SK-N-SH treated with all-trans-retinoic acid at 6 μM for 48 hours (cell line): ENCODE data around the gene AGL.

Source experiments
- ATAC-seq: fragments of 200-7000 bp; cut with Tn5 transposase; 3 replicates; pipeline ENCODE4 v1.9.1; 2020; ENCODE audit warnings: mild to moderate bottlenecking, moderate library complexity
- ARNTL ChIP-seq: fragments of 450-650 bp; formaldehyde crosslinking; IDR thresholded peaks from 2 replicates; pipeline ENCODE4 v1.5.0; 2020; ENCODE audit warnings: low read depth, mild to moderate bottlenecking, moderate library complexity, borderline replicate concordance
- BACH2 ChIP-seq: fragments of 250-450 bp; sonication (Bioruptor Pico); IDR thresholded peaks from 2 replicates; pipeline ENCODE4 v1.9.0; 2021; ENCODE audit warnings: mild to moderate bottlenecking, borderline replicate concordance
- CSDC2 ChIP-seq: fragments of 250-450 bp; sonication (Bioruptor Pico); IDR thresholded peaks from 2 replicates; pipeline ENCODE4 v1.5.0; 2020; ENCODE audit warnings: mild to moderate bottlenecking, moderate library complexity
- ESRRG ChIP-seq: fragments of 250-450 bp; sonication (Bioruptor Pico); IDR thresholded peaks from 2 replicates; pipeline ENCODE4 v1.6.1; 2021; ENCODE audit warnings: mild to moderate bottlenecking
- GLIS3 ChIP-seq: fragments of 250-450 bp; sonication (Bioruptor Pico); IDR thresholded peaks from 2 replicates; pipeline ENCODE4 v1.5.0; 2020; ENCODE audit warnings: mild to moderate bottlenecking, moderate library complexity
- ISL1 ChIP-seq: fragments of 250-450 bp; sonication (Bioruptor Pico); IDR thresholded peaks from 2 replicates; pipeline ENCODE4 v2.1.2; 2022; ENCODE audit warnings: mild to moderate bottlenecking, moderate library complexity
- OSR1 ChIP-seq: fragments of 250-450 bp; sonication (Bioruptor Pico); IDR thresholded peaks from 2 replicates; pipeline ENCODE4 v1.8.0; 2022; ENCODE audit warnings: moderate library complexity, mild to moderate bottlenecking, inconsistent platforms
- PPARA ChIP-seq: fragments of 250-450 bp; sonication (Bioruptor Pico); IDR thresholded peaks from 2 replicates; pipeline ENCODE4 v1.5.0; 2020; ENCODE audit warnings: mild to moderate bottlenecking, borderline replicate concordance
- RARB ChIP-seq: fragments of 250-450 bp; sonication (Bioruptor Pico); IDR thresholded peaks from 2 replicates; pipeline ENCODE4 v1.8.0; 2021; ENCODE audit warnings: mild to moderate bottlenecking, moderate library complexity
- SNAI2 ChIP-seq: fragments of 250-450 bp; sonication (Bioruptor Pico); IDR thresholded peaks from 2 replicates; pipeline ENCODE4 v1.5.0; 2020; ENCODE audit warnings: mild to moderate bottlenecking, moderate library complexity
- TCF4 ChIP-seq: fragments of 250-450 bp; sonication (Bioruptor Pico); IDR thresholded peaks from 2 replicates; pipeline ENCODE4 v1.8.0; 2021; ENCODE audit warnings: mild to moderate bottlenecking, moderate library complexity, borderline replicate concordance
- TOX ChIP-seq: fragments of 250-450 bp; sonication (Bioruptor Pico); IDR thresholded peaks from 2 replicates; pipeline ENCODE4 v1.8.0; 2021; ENCODE audit warnings: mild to moderate bottlenecking, moderate library complexity, borderline replicate concordance
- ZC3H10 ChIP-seq: fragments of 250-450 bp; sonication (Bioruptor Pico); IDR thresholded peaks from 2 replicates; pipeline ENCODE4 v1.5.1; 2021; ENCODE audit warnings: mild to moderate bottlenecking, moderate library complexity
- ZFP3 ChIP-seq: fragments of 250-450 bp; sonication (Bioruptor Pico); IDR thresholded peaks from 2 replicates; pipeline ENCODE4 v1.5.0; 2020; ENCODE audit warnings: mild to moderate bottlenecking, moderate library complexity
- ZFP30 ChIP-seq: fragments of 450-650 bp; formaldehyde crosslinking; IDR thresholded peaks from 2 replicates; pipeline ENCODE4 v1.5.0; 2022; ENCODE audit warnings: mild to moderate bottlenecking, moderate library complexity
- ZNF565 ChIP-seq: fragments of 450-650 bp; formaldehyde crosslinking; conservative IDR thresholded peaks from 2 replicates; pipeline ENCODE4 v1.5.0; 2020; ENCODE audit warnings: low read depth, mild to moderate bottlenecking, moderate library complexity
- ZNF70 ChIP-seq: fragments of 450-650 bp; formaldehyde crosslinking; IDR thresholded peaks from 2 replicates; pipeline ENCODE4 v1.5.0; 2020; ENCODE audit warnings: mild to moderate bottlenecking, moderate library complexity
- ZNF8 ChIP-seq: fragments of 450-650 bp; formaldehyde crosslinking; IDR thresholded peaks from 2 replicates; pipeline ENCODE4 v1.5.0; 2020; ENCODE audit warnings: mild to moderate bottlenecking, moderate library complexity
- TF ChIP-seq, protein P1 (sequence below): fragments of 250-450 bp; sonication (Bioruptor Pico); IDR thresholded peaks from 2 replicates; pipeline ENCODE4 v1.5.1; 2020; ENCODE audit warnings: low read depth, mild to moderate bottlenecking, moderate library complexity
- TF ChIP-seq, protein P2 (sequence below): fragments of 250-450 bp; sonication (Bioruptor Pico); IDR thresholded peaks from 2 replicates; pipeline ENCODE4 v1.5.1; 2021; ENCODE audit warnings: mild to moderate bottlenecking, moderate library complexity
- TF ChIP-seq, protein P3 (sequence below): fragments of 250-450 bp; sonication (Bioruptor Pico); IDR thresholded peaks from 2 replicates; pipeline ENCODE4 v1.8.0; 2021; ENCODE audit warnings: low read depth, mild to moderate bottlenecking, moderate library complexity, borderline replicate concordance
- TF ChIP-seq, protein P4 (sequence below): fragments of 250-450 bp; sonication (Bioruptor Pico); IDR thresholded peaks from 2 replicates; pipeline ENCODE4 v1.8.0; 2020; ENCODE audit warnings: mild to moderate bottlenecking, moderate library complexity, borderline replicate concordance
- TF ChIP-seq, protein P5 (sequence below): fragments of 250-450 bp; sonication (Bioruptor Pico); IDR thresholded peaks from 2 replicates; pipeline ENCODE4 v1.5.0; 2020; ENCODE audit warnings: mild to moderate bottlenecking, moderate library complexity

AGL gene

DNA sequence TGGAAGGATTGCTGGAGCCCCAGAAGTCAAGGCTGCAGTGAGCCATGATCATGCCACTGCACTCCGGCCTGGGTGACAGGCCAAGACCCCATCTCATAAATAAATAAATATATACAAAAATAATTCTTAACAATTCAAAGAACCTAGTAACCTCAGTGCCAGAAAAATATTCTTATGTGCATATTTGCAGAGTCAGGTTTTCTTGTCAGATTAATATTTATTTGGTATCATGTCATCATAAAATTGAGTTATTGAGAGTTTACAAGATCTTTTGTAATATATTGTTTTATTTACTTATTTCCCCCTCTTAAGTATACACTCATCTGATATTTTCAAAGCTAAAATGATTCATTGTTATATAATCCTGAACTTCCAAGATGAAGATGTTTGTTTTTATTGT, 24.5 kb upstream of the AGL start:
- ATAC-seq, result no peak
- TF ChIP-seq, protein P1, sequence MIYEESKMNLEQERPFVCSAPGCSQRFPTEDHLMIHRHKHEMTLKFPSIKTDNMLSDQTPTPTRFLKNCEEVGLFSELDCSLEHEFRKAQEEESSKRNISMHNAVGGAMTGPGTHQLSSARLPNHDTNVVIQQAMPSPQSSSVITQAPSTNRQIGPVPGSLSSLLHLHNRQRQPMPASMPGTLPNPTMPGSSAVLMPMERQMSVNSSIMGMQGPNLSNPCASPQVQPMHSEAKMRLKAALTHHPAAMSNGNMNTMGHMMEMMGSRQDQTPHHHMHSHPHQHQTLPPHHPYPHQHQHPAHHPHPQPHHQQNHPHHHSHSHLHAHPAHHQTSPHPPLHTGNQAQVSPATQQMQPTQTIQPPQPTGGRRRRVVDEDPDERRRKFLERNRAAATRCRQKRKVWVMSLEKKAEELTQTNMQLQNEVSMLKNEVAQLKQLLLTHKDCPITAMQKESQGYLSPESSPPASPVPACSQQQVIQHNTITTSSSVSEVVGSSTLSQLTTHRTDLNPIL, result no peak
- TF ChIP-seq BACH2, result no peak
- TF ChIP-seq ZFP30 (CRISPR knock-in tag), result no peak
- TF ChIP-seq RARB (CRISPR knock-in tag), result no peak
- no peak for TF ChIP-seq ISL1 (CRISPR knock-in tag)
- TF ChIP-seq GLIS3 (CRISPR knock-in tag), result no peak
- TF ChIP-seq, protein P2, sequence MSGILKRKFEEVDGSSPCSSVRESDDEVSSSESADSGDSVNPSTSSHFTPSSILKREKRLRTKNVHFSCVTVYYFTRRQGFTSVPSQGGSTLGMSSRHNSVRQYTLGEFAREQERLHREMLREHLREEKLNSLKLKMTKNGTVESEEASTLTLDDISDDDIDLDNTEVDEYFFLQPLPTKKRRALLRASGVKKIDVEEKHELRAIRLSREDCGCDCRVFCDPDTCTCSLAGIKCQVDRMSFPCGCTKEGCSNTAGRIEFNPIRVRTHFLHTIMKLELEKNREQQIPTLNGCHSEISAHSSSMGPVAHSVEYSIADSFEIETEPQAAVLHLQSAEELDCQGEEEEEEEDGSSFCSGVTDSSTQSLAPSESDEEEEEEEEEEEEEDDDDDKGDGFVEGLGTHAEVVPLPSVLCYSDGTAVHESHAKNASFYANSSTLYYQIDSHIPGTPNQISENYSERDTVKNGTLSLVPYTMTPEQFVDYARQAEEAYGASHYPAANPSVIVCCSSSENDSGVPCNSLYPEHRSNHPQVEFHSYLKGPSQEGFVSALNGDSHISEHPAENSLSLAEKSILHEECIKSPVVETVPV, result no peak
- TF ChIP-seq, protein P3, sequence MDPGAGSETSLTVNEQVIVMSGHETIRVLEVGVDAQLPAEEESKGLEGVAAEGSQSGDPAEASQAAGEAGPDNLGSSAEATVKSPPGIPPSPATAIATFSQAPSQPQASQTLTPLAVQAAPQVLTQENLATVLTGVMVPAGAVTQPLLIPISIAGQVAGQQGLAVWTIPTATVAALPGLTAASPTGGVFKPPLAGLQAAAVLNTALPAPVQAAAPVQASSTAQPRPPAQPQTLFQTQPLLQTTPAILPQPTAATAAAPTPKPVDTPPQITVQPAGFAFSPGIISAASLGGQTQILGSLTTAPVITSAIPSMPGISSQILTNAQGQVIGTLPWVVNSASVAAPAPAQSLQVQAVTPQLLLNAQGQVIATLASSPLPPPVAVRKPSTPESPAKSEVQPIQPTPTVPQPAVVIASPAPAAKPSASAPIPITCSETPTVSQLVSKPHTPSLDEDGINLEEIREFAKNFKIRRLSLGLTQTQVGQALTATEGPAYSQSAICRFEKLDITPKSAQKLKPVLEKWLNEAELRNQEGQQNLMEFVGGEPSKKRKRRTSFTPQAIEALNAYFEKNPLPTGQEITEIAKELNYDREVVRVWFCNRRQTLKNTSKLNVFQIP (CRISPR knock-in tag), result no peak
- no peak for TF ChIP-seq ZFP3 (CRISPR knock-in tag)
- no peak for TF ChIP-seq TCF4 (CRISPR knock-in tag)
- TF ChIP-seq OSR1 (CRISPR knock-in tag), result no peak
- no peak for TF ChIP-seq ZNF565 (CRISPR knock-in tag)
- TF ChIP-seq ARNTL, result no peak
- no peak for TF ChIP-seq ZNF8 (CRISPR knock-in tag)
- TF ChIP-seq ESRRG, result no peak
- TF ChIP-seq ZNF70 (CRISPR knock-in tag), result no peak
- no peak for TF ChIP-seq ZC3H10 (CRISPR knock-in tag)
- TF ChIP-seq PPARA (CRISPR knock-in tag), result no peak
- TF ChIP-seq, all 23 proteins: peak for 0

DNA sequence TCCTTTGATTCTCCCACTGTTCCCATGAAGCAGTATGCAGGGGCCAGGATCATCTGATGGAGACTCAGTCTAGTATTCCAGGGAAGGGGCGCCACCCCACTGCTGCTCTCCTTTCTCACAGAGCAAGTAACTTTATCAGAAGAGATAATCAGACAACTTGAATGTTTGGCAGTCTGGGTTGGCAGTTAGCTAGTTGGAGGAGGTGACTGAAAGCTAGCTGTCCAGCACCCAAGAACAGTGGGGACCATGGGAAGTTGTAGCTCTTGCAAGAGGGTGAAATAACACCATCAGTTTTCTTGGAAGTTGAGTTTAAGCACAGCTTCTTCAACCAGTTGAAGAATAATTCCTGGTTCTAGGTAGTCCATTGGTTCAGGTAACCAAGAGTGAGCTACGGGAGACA, 22.2 kb upstream of the AGL start:
- TF ChIP-seq, protein P1, result no peak
- TF ChIP-seq ARNTL (no peak), ISL1 (CRISPR knock-in tag) (no peak), ESRRG (no peak), BACH2 (no peak), SNAI2 (CRISPR knock-in tag) (no peak), ZFP3 (CRISPR knock-in tag) (no peak), TCF4 (CRISPR knock-in tag) (no peak), ZC3H10 (CRISPR knock-in tag) (no peak), OSR1 (CRISPR knock-in tag) (no peak), TOX (CRISPR knock-in tag) (no peak), RARB (CRISPR knock-in tag) (no peak), ZNF565 (CRISPR knock-in tag) (no peak), ZNF8 (CRISPR knock-in tag) (no peak), CSDC2 (CRISPR knock-in tag) (no peak)
- TF ChIP-seq, protein P4, sequence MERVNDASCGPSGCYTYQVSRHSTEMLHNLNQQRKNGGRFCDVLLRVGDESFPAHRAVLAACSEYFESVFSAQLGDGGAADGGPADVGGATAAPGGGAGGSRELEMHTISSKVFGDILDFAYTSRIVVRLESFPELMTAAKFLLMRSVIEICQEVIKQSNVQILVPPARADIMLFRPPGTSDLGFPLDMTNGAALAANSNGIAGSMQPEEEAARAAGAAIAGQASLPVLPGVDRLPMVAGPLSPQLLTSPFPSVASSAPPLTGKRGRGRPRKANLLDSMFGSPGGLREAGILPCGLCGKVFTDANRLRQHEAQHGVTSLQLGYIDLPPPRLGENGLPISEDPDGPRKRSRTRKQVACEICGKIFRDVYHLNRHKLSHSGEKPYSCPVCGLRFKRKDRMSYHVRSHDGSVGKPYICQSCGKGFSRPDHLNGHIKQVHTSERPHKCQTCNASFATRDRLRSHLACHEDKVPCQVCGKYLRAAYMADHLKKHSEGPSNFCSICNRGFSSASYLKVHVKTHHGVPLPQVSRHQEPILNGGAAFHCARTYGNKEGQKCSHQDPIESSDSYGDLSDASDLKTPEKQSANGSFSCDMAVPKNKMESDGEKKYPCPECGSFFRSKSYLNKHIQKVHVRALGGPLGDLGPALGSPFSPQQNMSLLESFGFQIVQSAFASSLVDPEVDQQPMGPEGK, result no peak
- TF ChIP-seq, protein P2, result no peak
- TF ChIP-seq, protein P5, sequence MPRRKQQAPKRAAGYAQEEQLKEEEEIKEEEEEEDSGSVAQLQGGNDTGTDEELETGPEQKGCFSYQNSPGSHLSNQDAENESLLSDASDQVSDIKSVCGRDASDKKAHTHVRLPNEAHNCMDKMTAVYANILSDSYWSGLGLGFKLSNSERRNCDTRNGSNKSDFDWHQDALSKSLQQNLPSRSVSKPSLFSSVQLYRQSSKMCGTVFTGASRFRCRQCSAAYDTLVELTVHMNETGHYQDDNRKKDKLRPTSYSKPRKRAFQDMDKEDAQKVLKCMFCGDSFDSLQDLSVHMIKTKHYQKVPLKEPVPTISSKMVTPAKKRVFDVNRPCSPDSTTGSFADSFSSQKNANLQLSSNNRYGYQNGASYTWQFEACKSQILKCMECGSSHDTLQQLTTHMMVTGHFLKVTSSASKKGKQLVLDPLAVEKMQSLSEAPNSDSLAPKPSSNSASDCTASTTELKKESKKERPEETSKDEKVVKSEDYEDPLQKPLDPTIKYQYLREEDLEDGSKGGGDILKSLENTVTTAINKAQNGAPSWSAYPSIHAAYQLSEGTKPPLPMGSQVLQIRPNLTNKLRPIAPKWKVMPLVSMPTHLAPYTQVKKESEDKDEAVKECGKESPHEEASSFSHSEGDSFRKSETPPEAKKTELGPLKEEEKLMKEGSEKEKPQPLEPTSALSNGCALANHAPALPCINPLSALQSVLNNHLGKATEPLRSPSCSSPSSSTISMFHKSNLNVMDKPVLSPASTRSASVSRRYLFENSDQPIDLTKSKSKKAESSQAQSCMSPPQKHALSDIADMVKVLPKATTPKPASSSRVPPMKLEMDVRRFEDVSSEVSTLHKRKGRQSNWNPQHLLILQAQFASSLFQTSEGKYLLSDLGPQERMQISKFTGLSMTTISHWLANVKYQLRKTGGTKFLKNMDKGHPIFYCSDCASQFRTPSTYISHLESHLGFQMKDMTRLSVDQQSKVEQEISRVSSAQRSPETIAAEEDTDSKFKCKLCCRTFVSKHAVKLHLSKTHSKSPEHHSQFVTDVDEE (CRISPR knock-in tag), result no peak
- TF ChIP-seq, protein P3 (CRISPR knock-in tag), result no peak
- TF ChIP-seq, all 23 proteins: peak for 0
- no peak for ATAC-seq
